Chondrocyte (in vitro differentiated cells): ENCODE results near the gene CGB8. TPM values are rescaled to one million over a fixed set of nuclear protein-coding genes. Genes with fewer than 3 reads are reported as not detected.
A peak's percentile ranks its signal among the peaks of the same experiment; 100 is the strongest.
"Not testable (repeated sequence)": the region's sequence is repeated elsewhere in the genome, so short reads cannot be mapped to it uniquely, and the experiment has no call there.

Source experiments
- DNase-seq: peaks from one replicate; pipeline ENCODE4 v3.0.0; 2021; ENCODE audit warnings: mixed read lengths, low spot score
- H3K27ac Mint-ChIP-seq: one replicate; pipeline ENCODE4 v1.8.0; 2021; ENCODE audit warnings: mild to moderate bottlenecking, moderate library complexity, mixed read lengths; ENCODE audit not compliant: unreplicated experiment
- H3K27me3 Mint-ChIP-seq: 2 replicates; pipeline ENCODE4 v1.8.0; 2021; ENCODE audit warnings: low read depth, mixed read lengths
- H3K36me3 Mint-ChIP-seq: 2 replicates; pipeline ENCODE4 v1.8.0; 2021; ENCODE audit warnings: low read depth, mixed read lengths
- H3K4me1 Mint-ChIP-seq: 2 replicates; pipeline ENCODE4 v1.8.0; 2021; ENCODE audit warnings: low read depth, mild to moderate bottlenecking, mixed read lengths
- H3K4me3 Mint-ChIP-seq: one replicate; pipeline ENCODE4 v1.8.0; 2021; ENCODE audit warnings: mild to moderate bottlenecking, moderate library complexity, mixed read lengths; ENCODE audit not compliant: unreplicated experiment
- H3K9me3 Mint-ChIP-seq: 2 replicates; pipeline ENCODE4 v1.8.0; 2021; ENCODE audit warnings: low read depth, mixed read lengths
- CTCF ChIP-seq: fragments of 200-600 bp; sonication (generic); IDR thresholded peaks from 2 replicates; pipeline ENCODE4 v1.5.0; 2021; ENCODE audit warnings: antibody characterized with exemption, mild to moderate bottlenecking, moderate library complexity
- total RNA-seq: library from RNA; stranded (reverse); gene quantifications from 3 replicates; pipeline ENCODE4 v1.2.1, GENCODE V29; 2021

Gene CGB8
- total RNA-seq, 1 donor from 2014 or later, result 2.4 TPM

GRCh38 chr19:49061445-49061844 is 12.5 kb upstream of the CGB8 start:
- Mint-ChIP-seq H3K27ac (no peak overlapping the region), H3K27me3 (peaks cover 2% of the 10 kb centered on the region), H3K9me3 (no peaks in the 10 kb centered on the region), H3K4me1 (peaks cover 27% of the 10 kb centered on the region), H3K36me3 (no peaks in the 10 kb centered on the region), H3K4me3 (no peak overlapping the region)
- DNase-seq, result no peak
- no peak for TF ChIP-seq CTCF

- DNase-seq, result no peak
- H3K4me3 Mint-ChIP-seq, result no peak overlapping the region
- H3K27me3 Mint-ChIP-seq, result peaks cover 2% of the 10 kb centered on the region
- no peak overlapping the region for H3K27ac Mint-ChIP-seq
- no peaks in the 10 kb centered on the region for H3K9me3 Mint-ChIP-seq
- no peak for TF ChIP-seq CTCF
- peaks cover 31% of the 10 kb centered on the region for H3K4me1 Mint-ChIP-seq
- H3K36me3 Mint-ChIP-seq, result no peaks in the 10 kb centered on the region
Observed at GRCh38 chr19:49061000-49061399, 12.1 kb upstream of the CGB8 start.

DNA sequence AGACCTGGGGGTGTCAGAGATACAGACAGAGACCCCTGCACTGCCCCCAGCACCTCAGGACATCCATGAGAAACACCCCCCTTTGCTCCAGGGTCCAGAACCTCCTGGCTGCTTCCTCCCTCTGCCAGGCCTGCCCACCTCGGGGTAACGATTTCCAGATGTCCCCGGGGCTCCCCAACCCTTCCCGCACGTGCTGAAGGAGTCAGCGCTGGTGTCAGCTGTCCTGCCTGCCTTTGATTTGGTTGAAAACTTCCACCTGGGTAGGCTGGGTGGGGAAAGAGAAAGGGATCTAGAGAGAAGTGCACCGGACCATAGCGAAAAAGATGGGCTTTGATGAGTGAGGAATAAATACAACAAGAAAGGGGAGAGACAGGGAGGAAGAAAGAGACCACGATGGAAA is 10.1 kb upstream of the CGB8 start:
- peaks cover 21% of the 10 kb centered on the region for H3K4me1 Mint-ChIP-seq
- no peak overlapping the region for H3K4me3 Mint-ChIP-seq
- H3K27me3 Mint-ChIP-seq, result no peaks in the 10 kb centered on the region

DNA sequence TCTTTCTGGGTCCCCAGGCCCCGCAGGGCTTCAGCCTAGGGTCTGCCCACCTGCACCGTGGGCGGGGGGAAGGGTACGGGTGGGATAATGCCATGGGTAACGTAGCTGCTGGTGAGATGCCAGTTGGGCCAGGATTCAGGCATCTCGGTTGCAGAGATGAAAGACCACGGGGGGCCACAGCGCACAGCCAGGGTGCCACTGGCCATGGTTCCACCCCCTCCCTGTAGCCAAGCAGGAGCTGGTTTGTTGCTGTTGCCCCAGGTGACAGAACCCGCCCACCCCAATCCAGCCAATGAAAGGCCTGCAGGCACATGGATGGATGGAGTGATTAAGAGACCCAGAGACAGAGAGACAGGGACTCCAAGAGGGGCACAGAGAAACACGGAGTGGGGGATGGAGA is 9.7 kb upstream of the CGB8 start:
- no peak for TF ChIP-seq CTCF
- DNase-seq, result no peak
- H3K36me3 Mint-ChIP-seq, result no peaks in the 10 kb centered on the region
- peaks cover 19% of the 10 kb centered on the region for H3K4me1 Mint-ChIP-seq
- no peaks in the 10 kb centered on the region for H3K27me3 Mint-ChIP-seq
- H3K9me3 Mint-ChIP-seq, result no peaks in the 10 kb centered on the region
- H3K4me3 Mint-ChIP-seq, result peak overlapping the region; percentile 77
- no peak overlapping the region for H3K27ac Mint-ChIP-seq

More for the DNA sequence above, 10.1 kb upstream of the CGB8 start:
- no peaks in the 10 kb centered on the region for H3K36me3 Mint-ChIP-seq
- no peaks in the 10 kb centered on the region for H3K9me3 Mint-ChIP-seq
- no peak for DNase-seq
- no peak overlapping the region for H3K27ac Mint-ChIP-seq
- TF ChIP-seq CTCF, result no peak

DNA sequence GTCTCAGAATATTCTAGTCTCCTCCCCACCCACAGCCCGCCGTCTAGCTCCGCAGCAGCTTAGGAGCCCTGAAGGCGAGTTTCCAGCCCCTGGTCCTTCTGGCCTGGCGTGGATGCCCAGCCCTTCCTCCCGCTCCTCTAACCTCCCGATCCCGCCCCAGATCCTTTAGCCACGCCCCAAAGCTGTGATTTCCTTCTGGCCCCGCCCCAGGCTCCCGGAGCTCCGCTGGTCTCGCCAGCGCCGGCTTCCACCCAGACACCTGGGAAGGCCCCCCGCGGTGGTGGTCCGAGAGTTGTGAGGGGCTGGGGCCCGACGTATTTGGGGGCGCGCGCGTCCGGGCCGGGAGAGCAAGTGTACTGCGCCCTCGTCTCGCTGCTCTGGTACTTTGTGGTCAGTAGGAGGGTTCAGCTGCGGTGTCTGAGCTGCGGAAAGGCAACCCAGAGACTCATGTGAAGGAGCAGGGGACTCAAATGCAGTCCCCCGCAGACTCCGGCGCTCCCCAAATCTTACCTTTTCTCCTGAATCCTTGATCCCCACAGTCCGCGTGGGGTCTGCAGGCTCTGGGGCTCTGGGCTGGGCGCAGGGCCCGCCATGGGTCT is 8.8 kb upstream of the CGB8 start, which contains the start of gene CGB7:
CGB7 (minus strand) TSS at position 114 of the 599 bp plus-strand sequence. CDS start 2,374 bp downstream, outside the sequence.
- no peak for TF ChIP-seq CTCF
- no peaks in the 10 kb centered on the region for H3K36me3 Mint-ChIP-seq
- H3K4me1 Mint-ChIP-seq, result peaks cover 19% of the 10 kb centered on the region
- no peak for DNase-seq
- H3K9me3 Mint-ChIP-seq, result no peaks in the 10 kb centered on the region
- H3K27ac Mint-ChIP-seq, result peak within 1 kb of the TSS; percentile 22
- peak within 1 kb of the TSS; percentile 77 for H3K4me3 Mint-ChIP-seq
- no peaks in the 10 kb centered on the region for H3K27me3 Mint-ChIP-seq

DNA sequence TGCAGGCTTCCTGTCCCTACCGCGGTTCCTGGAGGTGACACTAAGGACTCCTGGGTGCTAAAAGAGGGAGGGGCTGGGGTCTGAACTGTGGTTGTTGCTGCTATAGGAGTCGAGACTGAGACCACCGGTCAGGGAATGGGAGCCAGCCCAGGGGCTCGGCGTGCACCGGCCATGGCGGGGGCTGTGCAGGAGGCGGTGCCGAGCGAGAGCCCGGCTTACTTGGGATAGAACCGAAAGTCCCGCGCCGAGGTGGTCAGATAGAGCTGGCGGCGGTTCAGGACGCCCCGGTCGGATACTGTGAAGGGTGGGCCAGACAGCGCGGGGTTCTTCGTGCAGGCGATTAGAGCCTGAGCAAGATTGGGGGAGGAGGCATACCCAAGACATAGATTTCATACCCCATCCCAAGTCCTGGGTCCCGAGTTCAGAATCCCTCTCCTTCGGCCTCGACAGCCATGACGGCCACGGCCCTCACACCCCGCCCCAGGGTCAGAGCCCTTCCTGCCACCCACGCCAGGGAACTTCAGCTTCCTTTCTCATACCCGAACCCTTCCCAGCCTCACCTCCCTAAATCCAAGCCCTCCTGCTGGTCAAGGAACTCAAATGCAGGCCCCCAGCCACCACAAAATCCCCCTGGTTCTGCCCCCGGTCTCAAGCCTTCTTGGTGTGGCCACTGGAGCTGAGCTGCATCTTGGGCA is 8.1 kb upstream of the CGB8 start:
- H3K27ac Mint-ChIP-seq, result peak overlapping the region; percentile 22
- DNase-seq, H3K27me3 Mint-ChIP-seq: not testable (repeated sequence)

More for the DNA sequence above, 8.1 kb upstream of the CGB8 start:
- peaks cover 19% of the 10 kb centered on the region for H3K4me1 Mint-ChIP-seq
- not testable (repeated sequence) for H3K9me3 Mint-ChIP-seq, H3K36me3 Mint-ChIP-seq
- H3K4me3 Mint-ChIP-seq, result peak overlapping the region; percentile 77
